ENCODE data around the gene ZSWIM1. TPM values are rescaled to one million over a fixed set of nuclear protein-coding genes. Genes with fewer than 3 reads are reported as not detected.

ZSWIM1 gene
- total and polyA plus RNA-seq, 2 of the 8 experiments (the other 6 are each of a cell fraction or from before 2014, with no cell fraction given) = 14.1 to 15.6 TPM

DNA sequence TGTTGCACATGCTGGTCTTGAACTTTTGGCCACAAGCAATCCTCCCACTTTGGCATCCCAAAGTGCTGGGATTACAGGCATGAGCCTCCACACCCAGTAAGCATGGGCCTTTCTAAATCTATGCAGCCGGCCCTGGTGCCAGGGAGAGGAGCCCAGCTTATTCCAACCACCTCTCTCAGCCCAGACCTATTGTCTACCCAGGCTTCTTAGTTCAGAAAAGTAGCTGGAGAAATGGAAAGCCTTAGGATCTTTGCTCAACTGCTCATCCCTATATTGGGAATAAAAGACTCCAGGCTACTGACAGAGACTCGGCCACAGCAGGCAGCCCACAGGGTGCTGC lies 45.7 kb downstream of the ZSWIM1 start (continued):
- TF ChIP-seq JUND (IDR thresholded peaks at IDR 0.05; ENCODE audit: low read length) = no peak

All from H1 (cell line).